T-helper 9 cell (primary cell): ENCODE results near the gene STXBP3.
"Not testable (repeated sequence)": the region's sequence is repeated elsewhere in the genome, so short reads cannot be mapped to it uniquely, and the experiment has no call there.

Source experiments
- DNase-seq: peaks from one replicate; pipeline ENCODE4 v3.0.0-alpha.2; 2020

Gene STXBP3

DNA sequence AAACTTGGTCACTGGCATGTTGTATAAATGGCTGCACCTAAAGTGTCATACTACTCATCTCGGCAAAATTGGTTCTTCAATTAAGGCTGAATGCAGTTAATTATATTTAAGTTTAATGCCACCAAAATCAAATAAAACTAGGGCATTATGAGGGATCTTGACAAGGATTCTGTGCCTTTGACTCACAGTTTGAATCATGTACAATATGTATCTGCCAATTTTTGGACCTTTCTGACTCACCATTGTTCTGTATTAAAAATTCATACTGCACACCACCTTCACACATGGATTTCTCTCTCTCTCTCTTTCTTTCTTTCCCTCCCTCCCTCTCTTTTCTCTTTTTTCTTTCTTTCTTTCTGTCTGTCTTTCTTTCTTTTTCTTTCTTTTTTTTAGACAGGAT is 14.1 kb upstream of the STXBP3 start:
- DNase-seq, result no peak

DNA sequence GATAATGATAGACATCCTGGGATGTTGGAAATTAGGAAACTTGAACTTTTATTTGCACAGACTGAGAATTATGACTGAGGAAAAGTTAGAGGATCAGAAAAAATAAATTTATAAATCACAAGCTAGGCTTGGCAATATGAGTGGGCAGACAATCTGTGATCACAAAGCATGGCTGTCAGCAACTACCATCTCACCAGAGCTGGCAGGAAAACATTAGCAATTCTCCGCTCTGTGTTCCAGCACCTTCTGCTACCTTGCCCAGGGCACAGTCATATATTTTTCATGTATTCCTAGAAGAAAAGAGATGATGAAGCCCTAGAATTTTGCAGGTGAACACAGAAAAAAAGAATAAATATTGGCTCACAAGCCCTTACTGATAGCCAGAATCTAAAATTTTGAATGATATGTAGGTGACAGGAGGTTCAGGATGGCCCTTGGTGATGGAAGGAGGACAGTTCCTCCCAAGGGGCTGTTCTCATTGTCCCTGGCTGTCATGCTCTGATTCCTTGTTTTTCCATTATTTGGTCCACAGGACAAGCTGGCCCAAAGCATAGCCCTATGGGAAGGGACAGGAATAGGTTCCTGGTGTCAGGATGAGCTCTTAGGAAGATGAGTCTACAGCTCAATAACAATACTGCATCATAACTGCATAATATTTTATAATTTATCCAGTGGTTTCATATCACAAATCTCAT is 12.2 kb upstream of the STXBP3 start:
- DNase-seq, result no peak

DNA sequence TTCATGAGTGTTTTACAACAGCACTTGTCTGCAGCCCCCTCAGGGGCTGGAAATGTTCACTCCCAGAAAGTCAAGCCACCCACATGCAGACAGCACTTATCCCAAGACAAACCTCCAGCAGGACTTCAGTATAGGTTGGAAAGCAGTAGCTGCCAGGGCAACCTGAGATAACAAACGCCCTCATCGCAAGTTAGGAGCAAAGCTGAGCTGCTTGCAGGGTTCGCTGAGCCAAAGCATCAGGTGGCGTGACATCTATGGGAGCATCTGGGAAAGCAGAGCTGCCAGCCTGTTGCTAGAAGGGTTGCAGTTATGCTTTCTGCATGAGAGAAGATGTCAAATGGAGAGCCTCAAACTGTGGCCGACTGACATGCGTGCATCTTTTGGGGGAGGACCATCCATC is 4.2 kb upstream of the STXBP3 start:
- DNase-seq, result no peak

DNA sequence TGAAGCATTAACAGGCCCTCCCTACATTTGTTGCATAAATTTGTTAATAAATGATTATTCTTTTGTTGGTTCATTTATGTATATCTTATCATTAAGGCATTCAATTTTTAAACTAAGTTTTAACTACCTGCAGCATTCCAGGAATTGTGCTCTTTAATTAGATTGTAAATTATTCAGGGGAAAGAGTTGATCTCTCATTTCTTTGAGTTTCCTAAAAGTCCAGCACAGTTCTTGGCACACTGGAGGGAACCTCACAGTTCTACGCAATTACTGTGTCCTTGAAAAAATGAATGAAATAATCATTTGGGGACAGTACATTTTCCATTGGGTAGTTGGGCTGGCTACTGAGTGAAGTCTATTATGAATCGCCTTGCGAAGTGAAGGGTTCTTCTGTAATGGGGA is 493 bp upstream of the STXBP3 start:
- DNase-seq, result no peak

DNA sequence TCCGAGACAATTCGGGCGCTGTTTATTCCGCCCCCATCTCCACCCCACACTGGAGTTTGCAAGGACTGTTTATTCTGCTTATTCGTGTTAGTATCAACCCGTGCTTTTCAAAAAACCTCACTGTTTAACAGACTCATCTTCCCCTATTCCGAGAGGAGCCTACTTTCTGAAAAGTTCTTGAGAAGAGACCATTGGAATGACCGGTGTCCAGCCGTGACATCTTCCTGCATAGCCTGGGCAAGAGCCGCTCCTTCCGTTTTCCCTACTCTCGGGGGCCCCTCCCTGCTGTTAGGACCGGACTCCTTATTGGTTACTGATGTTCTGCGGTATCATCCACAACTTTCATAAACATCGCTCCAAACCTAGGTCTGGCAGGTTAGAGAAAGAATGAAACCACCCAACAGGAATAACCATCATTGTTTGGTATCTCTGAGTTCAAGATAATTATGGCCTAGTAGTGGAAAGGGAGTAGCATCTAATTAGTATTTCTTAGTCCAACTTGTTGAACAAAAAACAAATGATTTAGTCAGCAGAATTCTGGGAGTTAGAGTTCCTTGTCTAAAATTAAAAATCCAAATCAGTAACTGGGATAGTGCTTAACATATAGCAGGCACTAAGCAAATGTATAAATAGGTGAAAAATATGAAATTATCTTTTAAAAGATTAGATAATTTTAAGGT is 837 bp downstream of the STXBP3 start:
- peak; percentile 22 for DNase-seq

DNA sequence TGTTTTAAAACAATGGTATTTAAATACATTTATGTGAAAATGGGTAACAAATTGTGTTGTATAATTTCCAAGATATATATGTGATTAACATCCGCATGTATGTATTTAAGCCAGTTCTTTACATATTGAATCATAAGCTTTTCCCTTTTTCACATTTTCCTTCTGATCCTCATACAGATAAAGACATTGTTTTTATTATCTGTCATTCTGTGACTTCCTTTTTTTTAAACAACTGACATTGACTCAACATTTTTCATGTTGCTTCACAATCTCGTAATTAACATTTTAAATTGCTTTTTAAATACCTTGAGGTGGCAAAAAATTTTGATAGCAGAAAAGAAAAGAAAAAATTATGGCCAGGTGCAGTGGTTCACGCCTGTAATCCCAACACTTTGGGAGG is 1.4 kb downstream of the STXBP3 start:
- DNase-seq, result no peak

DNA sequence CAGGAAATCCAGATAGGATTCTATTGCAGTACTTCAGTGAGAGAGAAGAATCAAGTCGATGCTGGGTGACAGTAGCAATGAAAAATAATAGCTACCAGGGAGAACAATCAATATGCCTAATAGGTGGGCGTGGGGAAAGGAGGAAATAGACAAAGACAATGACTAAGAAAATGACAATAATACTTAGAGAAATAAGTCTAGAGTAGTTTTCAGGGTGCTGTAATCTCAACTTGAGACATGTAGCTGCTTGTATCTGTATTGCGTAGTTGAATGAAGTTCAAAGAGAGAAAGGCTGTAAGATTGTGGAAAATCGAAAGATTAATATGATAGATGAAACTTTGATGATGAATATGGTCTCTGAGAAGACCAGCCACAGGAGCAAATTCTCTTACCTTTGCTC is 2.6 kb downstream of the STXBP3 start:
- DNase-seq, result no peak

DNA sequence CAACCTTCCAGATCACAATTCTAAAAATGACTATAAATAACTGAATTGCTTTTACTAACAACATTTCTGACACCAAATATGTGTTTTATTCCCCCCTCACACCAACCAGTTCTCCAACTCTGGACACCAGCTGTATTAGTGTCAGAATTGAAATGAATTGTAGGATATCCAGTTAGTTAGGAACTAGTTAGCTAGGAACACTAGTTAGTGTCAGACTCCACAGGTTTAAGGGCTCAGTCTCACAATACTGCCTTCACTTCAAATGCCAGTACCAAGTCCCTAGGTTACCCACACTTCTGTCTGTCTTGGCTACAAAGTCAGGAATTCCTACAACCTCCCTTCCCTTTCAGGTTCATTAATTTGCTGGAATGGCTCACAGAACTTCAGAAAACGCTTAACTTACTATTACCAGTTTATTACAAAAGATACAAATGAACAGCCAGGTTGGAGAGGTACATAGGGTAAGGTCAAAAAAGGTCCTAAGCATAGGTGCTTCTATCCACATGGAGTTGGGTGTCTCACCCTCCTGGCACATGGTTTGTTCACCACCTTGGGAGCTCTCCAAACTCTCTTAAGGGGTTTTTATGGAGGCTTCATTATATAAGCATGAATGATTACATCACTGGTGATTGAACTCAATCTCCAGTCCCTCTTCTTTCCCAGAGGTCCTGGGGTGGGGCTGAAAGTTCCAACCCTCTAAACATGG is 4.2 kb downstream of the STXBP3 start:
- no peak for DNase-seq

DNA sequence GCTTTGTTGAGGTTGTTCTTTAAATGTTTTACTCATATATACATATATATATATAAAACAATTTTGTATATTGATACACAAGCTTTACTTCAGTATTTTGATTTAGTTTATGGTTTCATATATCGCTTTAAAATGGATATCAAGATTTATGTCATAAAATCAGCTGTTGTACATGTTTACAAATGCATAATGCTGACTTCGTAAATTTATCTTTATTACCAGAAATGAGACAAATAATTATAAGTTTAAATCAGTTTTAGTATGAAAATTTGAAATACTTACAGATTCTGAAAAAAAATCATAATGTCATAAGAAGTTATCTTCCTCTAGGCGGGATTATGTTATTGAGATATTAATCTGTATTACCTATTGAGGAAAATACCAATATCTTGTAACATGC is 6.9 kb downstream of the STXBP3 start:
- no peak for DNase-seq

DNA sequence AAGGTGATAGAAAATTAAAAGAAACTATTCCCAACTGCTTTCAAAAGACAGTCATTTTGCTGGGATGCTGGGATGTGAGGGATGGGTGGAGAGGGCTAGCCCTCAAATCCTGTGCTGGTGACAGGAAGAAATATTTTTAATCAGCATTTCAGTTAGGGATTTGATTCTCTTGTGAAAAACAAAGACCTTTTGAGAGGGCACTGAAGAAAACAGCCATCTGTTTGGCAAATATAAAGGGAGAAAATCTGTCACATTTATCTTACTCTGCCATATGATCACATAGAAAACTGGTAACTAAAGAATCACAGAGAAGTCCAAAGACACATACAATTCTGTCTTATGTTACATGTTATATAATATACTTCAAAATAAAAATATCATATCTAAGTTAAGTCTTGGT is 12.3 kb downstream of the STXBP3 start:
- DNase-seq, result no peak

DNA sequence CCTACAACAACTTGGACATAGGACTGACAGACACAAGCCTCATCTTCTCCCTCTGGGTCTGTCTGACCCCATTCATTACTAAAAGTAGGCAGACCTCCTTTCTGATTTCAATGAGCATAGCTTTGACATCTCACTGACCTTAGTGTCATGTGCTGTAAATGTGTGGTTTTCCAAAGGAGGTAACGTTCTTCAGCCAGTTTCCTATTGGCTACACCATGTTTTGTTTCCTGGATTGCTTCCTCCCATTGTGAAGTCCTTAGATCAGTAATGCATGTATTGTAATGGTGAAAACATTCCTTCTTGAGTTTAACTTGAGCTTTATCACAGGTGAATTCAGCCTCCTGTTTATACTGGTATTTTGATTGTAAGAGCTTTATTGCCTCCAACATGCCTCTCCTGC is 20.6 kb downstream of the STXBP3 start:
- no peak for DNase-seq

DNA sequence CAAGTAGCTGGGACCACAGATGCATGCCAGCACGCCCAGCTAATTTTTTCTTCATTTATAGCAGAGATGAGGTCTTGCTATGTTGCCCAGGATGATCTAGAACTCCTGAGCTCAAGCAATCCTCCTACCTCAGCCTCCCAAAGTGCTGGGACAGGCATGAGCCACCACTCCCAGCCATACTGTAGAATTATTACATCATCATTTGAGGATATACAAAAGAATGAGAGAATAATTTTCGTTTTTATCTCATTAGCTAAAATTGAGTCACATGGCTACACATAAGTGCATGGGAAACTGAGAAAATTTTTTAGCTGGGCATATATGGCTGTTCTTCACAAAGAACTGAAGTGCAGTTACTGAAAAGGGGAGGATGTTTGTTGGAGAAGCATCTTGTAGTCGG is 21.2 kb downstream of the STXBP3 start:
- DNase-seq, result no peak

DNA sequence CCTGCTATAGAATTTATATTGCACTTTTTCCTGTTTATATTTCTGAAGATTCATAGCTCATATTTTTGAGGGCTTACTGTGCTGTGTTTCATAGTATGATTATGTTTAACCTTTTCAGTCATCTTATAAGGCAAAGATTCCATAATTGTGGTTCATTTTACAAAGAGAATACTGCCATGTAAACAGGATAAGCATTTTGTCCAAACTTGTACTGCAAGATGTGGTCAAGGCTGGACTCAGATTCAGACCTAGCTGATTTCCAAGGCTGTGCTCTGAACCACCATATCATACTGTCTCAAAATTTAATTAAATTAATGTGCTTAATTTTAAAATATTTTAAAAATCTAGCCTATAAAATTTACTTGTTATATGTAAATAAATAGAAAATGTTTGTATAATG is 31.4 kb downstream of the STXBP3 start:
- no peak for DNase-seq

DNA sequence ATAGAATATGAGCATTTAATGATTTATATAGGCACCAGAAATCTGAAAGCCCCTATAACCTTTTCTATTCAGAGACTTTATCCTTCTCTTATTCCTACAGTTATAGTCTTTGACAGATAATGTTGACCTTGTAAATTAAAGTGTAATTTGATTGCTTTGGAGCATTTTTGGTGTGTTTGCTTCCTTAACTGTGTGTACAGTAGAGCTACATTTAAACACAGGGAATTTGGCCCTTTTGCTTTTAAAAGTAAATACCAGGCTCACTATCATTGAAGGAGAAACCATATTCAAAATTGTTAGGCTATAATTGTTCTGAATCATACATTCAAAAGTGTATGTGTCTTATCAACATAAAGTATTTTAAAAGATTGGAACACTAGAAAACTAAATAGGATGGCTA is 33.0 kb downstream of the STXBP3 start:
- DNase-seq, result no peak

DNA sequence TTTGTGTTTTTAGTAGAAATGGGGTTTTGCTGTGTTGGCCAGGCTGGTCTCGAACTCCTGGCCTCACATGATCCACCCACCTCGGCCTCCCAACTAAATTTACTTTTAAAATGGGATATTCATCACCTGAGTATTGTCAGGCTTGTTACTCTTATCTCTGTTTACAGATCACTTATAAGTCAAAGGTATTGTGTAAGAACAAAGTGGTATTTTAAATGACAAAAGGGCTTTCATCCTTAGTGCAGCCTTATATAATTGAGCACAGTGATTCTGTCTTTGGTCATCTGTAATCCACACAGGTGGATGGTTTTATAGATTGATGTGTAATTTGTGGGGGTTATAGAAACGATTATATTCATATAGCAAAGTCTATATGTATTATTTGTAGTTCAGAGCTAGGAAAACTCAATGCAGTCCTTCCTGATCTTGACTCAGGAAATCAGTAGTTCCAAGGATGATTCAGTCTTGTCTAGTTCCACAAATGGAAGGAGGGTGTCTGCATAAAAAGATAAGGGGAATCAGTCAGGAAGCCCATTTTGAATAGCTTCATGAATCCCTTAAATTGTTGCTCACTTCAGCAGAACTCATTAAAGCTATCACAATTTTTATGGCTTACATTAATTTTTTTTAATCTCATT is 34.6 kb downstream of the STXBP3 start:
- no peak for DNase-seq

DNA sequence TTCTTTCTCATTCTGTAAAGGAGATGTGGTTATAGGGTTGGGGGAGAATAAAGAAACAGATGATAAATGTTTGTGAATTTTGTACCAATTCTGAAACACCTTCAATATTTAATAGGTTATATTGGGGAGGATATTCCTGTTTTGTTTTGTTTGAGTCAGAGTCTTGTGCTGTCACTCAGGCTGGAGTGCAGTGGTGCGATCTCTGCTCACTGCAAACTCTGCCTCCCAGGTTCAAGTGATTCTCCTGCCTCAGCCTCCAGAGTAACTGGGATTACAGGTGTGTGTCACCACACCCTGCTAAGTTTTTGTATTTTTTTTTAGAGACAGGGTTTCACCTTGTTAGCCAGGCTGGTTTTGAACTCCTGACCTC is 35.1 kb downstream of the STXBP3 start:
- DNase-seq, result not testable (repeated sequence)

DNA sequence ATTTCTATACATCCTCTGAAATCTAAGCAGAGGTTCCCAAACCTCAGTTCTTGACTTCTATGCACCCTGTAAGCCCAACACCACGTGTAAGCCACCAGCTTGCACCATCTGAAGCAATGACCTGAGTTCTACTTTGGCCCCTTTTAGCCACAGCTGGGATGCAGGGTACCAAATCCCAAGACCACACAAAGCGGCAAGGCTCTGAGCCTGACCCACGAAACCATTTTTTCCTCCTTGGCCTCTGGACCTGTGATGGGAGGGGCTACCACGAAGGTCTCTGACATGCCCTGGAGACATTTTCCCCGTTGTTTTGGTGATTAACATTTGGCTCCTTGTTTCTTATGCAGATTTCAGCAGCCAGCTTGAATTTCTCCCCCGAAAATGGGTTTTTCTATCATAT is 38.8 kb downstream of the STXBP3 start:
- DNase-seq, result no peak

DNA sequence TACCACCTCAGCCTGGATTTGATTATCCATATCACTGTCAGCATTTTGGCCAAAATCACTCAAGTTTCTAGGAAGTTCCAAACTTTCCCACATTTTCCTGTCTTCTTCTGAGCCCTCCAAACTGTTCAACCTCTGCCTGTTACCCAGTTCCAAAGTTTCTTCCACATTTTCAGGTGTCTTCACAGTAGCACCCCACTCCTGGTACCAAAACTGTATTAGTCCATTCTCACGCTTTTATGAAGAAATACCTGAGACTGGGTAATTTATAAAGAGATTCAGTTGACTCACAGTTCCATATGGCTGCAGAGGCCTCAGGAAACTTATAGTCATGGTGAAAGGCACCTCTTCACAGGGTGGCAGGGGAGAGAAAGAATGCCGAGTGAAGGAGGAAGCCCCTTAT is 39.4 kb downstream of the STXBP3 start:
- DNase-seq, result no peak

DNA sequence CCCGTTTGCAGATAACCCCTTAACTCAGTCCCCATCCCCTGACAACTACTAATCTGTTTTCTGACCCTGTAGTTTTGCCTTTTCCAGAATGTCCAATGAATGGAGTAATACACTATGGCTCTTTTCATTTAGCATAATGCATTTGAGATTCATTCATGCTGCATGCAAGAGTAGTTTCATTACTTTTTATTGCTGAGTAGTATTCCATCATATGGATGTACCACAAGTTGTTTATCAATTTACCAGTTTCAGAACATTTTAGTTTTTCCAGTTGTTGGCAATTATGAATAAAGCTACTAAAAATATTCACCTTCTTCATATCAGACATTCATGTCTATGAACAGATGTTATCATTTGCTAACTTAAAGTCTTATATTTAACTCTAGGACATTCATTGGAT is 45.3 kb downstream of the STXBP3 start:
- DNase-seq, result no peak

DNA sequence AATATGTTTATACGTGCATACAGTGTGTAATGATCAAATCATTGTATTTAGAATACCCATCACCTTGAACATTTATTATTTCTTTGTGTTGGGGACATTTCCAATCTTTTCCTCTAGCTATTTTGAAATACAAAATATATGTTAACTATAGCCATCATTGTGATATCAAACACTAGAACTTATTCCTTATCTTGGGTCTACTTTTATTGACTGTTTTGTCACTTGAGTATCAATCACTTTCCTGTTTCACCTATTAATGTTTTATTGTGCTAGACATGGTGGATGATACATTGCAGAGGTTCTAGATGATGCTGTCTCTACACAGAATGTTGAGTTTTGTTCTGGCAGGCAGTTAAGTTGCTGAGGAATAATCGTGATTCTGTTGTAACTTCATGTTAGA is 45.9 kb downstream of the STXBP3 start:
- no peak for DNase-seq

DNA sequence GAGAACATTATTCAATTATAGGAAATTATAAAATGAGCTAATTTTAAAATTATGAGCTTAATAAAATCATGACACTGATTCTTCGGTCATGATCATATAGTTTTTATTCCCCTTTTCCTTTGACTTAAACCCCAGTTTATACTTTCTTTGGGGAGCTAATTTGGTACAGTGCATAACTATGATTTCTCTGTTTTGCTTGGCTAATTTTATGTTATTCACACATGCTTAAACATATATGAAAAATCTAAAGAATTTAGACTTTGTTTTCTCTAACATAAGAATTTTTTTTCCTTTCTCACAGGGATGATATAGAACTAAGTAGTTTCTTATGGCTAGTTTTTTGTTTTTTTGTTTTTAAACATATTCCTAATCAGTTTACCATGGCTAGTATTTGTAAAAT is 52.5 kb downstream of the STXBP3 start:
- DNase-seq, result no peak

DNA sequence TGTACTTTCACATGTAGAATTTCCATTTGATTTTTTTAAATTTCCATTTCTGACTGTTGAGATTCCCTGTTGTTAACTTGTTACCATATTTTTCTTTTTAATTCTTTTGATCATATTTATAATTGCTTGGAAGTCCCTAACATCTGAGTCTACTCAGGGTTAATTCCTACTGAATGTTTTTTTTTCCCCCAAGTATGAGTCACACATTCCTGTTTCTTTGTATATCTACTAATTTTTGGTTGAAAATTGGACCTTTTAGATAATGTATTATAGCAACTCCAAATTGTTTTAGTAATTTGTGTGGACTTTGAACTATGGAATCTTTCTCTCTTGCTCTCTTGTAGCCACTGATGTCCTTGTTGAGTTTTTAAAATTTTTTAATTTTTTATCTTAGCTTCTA is 54.6 kb downstream of the STXBP3 start:
- no peak for DNase-seq

DNA sequence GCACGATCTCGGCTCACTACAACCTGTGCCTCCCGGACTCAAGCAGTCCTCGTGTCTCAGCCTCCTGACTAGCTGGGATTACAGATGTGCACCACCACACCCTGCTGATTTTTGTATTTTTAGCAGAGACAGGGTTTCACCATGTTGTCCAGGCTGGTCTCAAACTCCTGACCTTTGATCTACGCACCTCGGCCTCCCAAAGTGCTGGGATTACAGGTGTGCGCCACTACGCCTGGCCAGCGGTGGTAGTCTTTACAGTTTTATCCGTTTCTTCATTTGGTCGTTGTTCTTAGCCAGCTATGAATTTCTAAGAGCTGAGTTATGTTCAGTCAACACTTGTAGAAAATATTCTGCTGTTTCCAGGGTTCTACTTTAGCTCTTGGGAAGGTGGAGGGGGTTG is 57.1 kb downstream of the STXBP3 start:
- no peak for DNase-seq

DNA sequence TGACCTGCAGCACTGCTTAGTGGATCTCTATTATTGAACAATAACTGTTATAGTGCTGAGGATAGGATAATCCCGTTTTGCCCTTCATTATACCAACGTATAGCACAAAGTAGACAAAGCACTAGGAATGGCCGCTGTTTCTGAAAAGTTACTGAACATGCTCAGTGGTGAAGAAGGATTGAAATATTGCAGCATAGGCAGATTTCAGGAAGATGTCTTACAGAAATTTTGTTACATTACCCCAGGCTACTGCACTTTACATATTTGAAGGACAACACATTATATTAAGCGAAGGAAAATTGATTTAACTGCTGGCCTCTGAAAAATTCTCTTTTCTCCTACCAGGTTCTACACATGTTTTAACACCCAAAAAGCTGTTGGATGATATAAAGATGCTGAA is 62.0 kb downstream of the STXBP3 start:
- DNase-seq, result no peak
